Neural progenitor cell (in vitro differentiated cells): Measurements from ENCODE around the gene TMX1. TPM values are rescaled to one million over a fixed set of nuclear protein-coding genes. Genes with fewer than 3 reads are reported as not detected.

Experiments used
- DNase-seq: peaks from one replicate; pipeline ENCODE4 v3.0.0-alpha.2; 2016; ENCODE audit warnings: low spot score
- H2AFZ ChIP-seq: fragments of 200-600 bp; sonication (generic); replicated peaks from 2 replicates; pipeline ENCODE4 v1.6.1; 2016; ENCODE audit warnings: antibody characterized with exemption
- H3F3A ChIP-seq: fragments of 200-600 bp; sonication (generic); 2 replicates; pipeline ENCODE4 v1.6.1; 2016; ENCODE audit warnings: antibody characterized with exemption, low read depth
- H3K27ac ChIP-seq: fragments of 200-600 bp; sonication (generic); 2 replicates; pipeline ENCODE4 v1.5.1; 2016; ENCODE audit warnings: mild to moderate bottlenecking
- H3K27me3 ChIP-seq: fragments of 200-600 bp; sonication (generic); 2 replicates; pipeline ENCODE4 v1.6.1; 2016; ENCODE audit warnings: mild to moderate bottlenecking, moderate library complexity
- H3K36me3 ChIP-seq: fragments of 200-600 bp; sonication (generic); 2 replicates; pipeline ENCODE4 v1.5.1; 2016
- H3K4me1 ChIP-seq: fragments of 200-600 bp; sonication (generic); 2 replicates; pipeline ENCODE4 v1.6.1; 2016; ENCODE audit warnings: mixed run types
- H3K4me2 ChIP-seq: fragments of 200-600 bp; sonication (generic); 2 replicates; pipeline ENCODE4 v1.6.1; 2016
- H3K4me3 ChIP-seq: fragments of 200-600 bp; sonication (generic); 2 replicates; pipeline ENCODE4 v1.5.1; 2016
- H3K79me2 ChIP-seq: fragments of 200-600 bp; sonication (generic); 2 replicates; pipeline ENCODE4 v1.6.1; 2016; ENCODE audit warnings: low read depth
- H3K9ac ChIP-seq: fragments of 200-600 bp; sonication (generic); 2 replicates; pipeline ENCODE4 v1.6.1; 2016
- H3K9me3 ChIP-seq: fragments of 200-600 bp; sonication (generic); 2 replicates; pipeline ENCODE4 v1.5.1; 2016; ENCODE audit warnings: low read depth
- H4K20me1 ChIP-seq: fragments of 200-600 bp; sonication (generic); 2 replicates; pipeline ENCODE4 v1.6.1; 2016; ENCODE audit warnings: low read depth
- H3K27ac Mint-ChIP-seq: 3 replicates; pipeline ENCODE4 v1.8.0; 2021; ENCODE audit warnings: mixed read lengths
- H3K27me3 Mint-ChIP-seq: 2 replicates; pipeline ENCODE4 v1.8.0; 2022; ENCODE audit warnings: low read depth, mild to moderate bottlenecking, inconsistent platforms, moderate library complexity, mixed read lengths; ENCODE audit not compliant: insufficient read depth
- H3K36me3 Mint-ChIP-seq: 3 replicates; pipeline ENCODE4 v1.8.0; 2021; ENCODE audit warnings: mixed read lengths
- H3K4me1 Mint-ChIP-seq: 3 replicates; pipeline ENCODE4 v1.8.0; 2021; ENCODE audit warnings: mixed read lengths
- H3K4me3 Mint-ChIP-seq: 3 replicates; pipeline ENCODE4 v1.8.0; 2021; ENCODE audit warnings: mild to moderate bottlenecking, moderate library complexity, mixed read lengths
- H3K9me3 Mint-ChIP-seq: 3 replicates; pipeline ENCODE4 v1.8.0; 2020; ENCODE audit warnings: mixed read lengths
- EZH2 ChIP-seq: fragments of 200-600 bp; sonication (generic); IDR thresholded peaks from 2 replicates; pipeline ENCODE4 v1.6.1; 2017; ENCODE audit warnings: antibody characterized with exemption, mild to moderate bottlenecking, moderate library complexity
- EZH2phosphoT487 ChIP-seq: fragments of 200-600 bp; sonication (generic); IDR thresholded peaks from 2 replicates; pipeline ENCODE4 v1.6.1; 2017; ENCODE audit warnings: antibody characterized with exemption
- total RNA-seq: library from RNA; depleted of rRNA; stranded (reverse); fragments of >200 nt; gene quantifications from 2 replicates; pipeline ENCODE4 v1.2.3, GENCODE V29; 2015; ENCODE audit warnings: low replicate concordance
- TF ChIP-seq, protein P1 (sequence below): fragments of 200-600 bp; sonication (generic); IDR thresholded peaks from 2 replicates; pipeline ENCODE4 v1.5.1; 2017; ENCODE audit warnings: antibody characterized with exemption, mild to moderate bottlenecking

Gene TMX1
- total RNA-seq, 1 donor from 2014 or later = 96.4 TPM

DNA sequence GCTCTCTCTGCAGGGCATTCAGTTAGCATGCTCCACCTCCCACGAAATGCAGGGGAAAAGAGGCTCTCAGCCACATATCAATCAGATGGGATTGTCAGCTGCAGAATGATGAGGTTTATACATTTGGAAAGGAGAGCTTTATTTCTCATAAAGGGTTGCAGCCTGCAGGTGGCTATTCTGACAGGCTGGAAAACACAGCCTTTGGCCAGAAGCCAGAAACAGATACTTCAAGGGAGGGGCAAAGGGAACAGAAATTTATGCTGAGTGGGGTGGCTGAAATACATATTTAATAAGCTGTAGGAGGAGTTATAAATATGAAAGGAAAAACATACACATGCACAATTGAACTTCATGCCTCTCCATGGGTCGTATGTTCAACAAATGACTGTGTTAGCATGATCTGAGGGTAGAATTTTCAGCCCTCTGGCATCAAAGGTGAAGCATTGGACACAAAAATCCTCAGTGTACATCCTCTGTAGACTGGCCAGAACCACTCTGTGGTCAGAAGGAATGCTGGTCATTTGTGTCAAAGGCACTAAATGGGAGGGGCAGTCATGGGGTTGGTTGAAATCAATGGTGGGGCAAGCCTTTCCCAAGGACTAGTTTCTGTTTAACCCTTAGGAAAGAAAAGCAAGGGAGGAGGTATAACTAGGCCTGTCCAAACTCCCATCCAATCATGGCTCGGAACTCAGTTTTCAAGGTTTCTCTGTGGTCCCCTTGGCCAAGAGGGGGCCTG is 62.4 kb downstream of the TMX1 start:
- H3K27me3 ChIP-seq = no peaks in the 10 kb centered on the region
- no peaks in the 10 kb centered on the region for H3K79me2 ChIP-seq
- no peaks in the 10 kb centered on the region for H3K9me3 Mint-ChIP-seq
- H3K27ac ChIP-seq = no peak overlapping the region
- H3K4me3 ChIP-seq = no peak overlapping the region
- H3K9ac ChIP-seq = no peak overlapping the region
- H3K36me3 Mint-ChIP-seq = no peaks in the 10 kb centered on the region
- H3K36me3 ChIP-seq = no peaks in the 10 kb centered on the region
- no peak overlapping the region for H3K4me3 Mint-ChIP-seq
- peaks cover 31% of the 10 kb centered on the region for H3K4me1 Mint-ChIP-seq
- H3F3A ChIP-seq = no peaks in the 10 kb centered on the region
- no peak overlapping the region for H3K27ac Mint-ChIP-seq
- H4K20me1 ChIP-seq = no peaks in the 10 kb centered on the region
- H3K4me2 ChIP-seq = no peak overlapping the region
- no peak for TF ChIP-seq EZH2
- no peak for TF ChIP-seq EZH2phosphoT487
- TF ChIP-seq, protein P1, sequence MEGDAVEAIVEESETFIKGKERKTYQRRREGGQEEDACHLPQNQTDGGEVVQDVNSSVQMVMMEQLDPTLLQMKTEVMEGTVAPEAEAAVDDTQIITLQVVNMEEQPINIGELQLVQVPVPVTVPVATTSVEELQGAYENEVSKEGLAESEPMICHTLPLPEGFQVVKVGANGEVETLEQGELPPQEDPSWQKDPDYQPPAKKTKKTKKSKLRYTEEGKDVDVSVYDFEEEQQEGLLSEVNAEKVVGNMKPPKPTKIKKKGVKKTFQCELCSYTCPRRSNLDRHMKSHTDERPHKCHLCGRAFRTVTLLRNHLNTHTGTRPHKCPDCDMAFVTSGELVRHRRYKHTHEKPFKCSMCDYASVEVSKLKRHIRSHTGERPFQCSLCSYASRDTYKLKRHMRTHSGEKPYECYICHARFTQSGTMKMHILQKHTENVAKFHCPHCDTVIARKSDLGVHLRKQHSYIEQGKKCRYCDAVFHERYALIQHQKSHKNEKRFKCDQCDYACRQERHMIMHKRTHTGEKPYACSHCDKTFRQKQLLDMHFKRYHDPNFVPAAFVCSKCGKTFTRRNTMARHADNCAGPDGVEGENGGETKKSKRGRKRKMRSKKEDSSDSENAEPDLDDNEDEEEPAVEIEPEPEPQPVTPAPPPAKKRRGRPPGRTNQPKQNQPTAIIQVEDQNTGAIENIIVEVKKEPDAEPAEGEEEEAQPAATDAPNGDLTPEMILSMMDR = no peak
- H3K27me3 Mint-ChIP-seq = peaks cover 2% of the 10 kb centered on the region
- no peak for DNase-seq
- no peak overlapping the region for H2AFZ ChIP-seq
- H3K4me1 ChIP-seq = no peaks in the 10 kb centered on the region
- no peaks in the 10 kb centered on the region for H3K9me3 ChIP-seq

DNA sequence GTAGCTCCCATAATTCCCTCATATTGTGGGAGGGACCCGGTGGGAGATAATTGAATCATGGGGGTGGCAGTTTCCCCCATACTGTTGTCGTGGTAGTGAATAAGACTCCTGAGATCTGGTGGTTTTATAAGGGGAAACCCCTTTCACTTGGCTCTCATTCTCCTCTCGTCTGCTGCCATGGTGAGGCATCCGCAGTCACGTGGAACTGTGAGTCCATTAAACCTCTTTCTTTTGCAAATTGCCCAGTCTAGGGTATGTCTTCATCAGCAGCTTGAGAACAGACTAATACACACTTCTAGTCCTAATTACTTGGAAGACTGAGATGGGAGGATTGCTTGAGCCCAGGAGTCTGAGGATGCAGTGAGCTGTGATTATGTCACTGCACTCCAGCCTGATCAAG is 64.4 kb downstream of the TMX1 start:
- Mint-ChIP-seq H3K4me3 (no peak overlapping the region), H3K9me3 (no peaks in the 10 kb centered on the region), H3K27ac (no peak overlapping the region), H3K36me3 (no peaks in the 10 kb centered on the region), H3K4me1 (peaks cover 31% of the 10 kb centered on the region), H3K27me3 (peaks cover 2% of the 10 kb centered on the region)
- H3F3A ChIP-seq = no peaks in the 10 kb centered on the region
- no peaks in the 10 kb centered on the region for H3K9me3 ChIP-seq
- H4K20me1 ChIP-seq = no peaks in the 10 kb centered on the region
- H3K36me3 ChIP-seq = no peaks in the 10 kb centered on the region
- no peaks in the 10 kb centered on the region for H3K79me2 ChIP-seq
- no peak overlapping the region for H3K4me2 ChIP-seq
- no peak overlapping the region for H2AFZ ChIP-seq
- H3K27ac ChIP-seq = no peak overlapping the region
- no peaks in the 10 kb centered on the region for H3K27me3 ChIP-seq
- H3K4me3 ChIP-seq = no peak overlapping the region
- no peaks in the 10 kb centered on the region for H3K4me1 ChIP-seq
- no peak for DNase-seq
- no peak overlapping the region for H3K9ac ChIP-seq
- TF ChIP-seq EZH2phosphoT487 (no peak), EZH2 (no peak)
- TF ChIP-seq, protein P1 = no peak

DNA sequence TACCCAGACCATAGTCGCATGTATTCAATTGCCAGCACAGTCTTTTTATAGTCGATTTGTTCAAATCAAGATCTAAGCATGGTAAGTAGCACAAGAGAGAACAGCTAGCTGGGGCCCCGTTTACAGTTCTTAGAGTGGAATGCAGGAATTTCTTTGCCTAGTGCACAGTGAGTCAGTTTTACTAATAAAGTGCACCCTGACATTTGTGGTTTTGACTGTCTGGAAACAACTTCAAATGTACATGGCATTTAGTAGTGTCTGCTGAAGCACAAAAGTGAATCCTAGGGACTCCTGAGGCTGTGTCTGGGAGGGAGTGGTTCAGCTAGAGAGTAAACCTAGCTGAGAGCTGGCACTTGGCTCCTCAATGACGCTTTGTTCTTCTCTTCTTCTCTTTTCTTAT is 64.9 kb downstream of the TMX1 start:
- Histone ChIP-seq H3K27me3 (no peaks in the 10 kb centered on the region), H4K20me1 (no peaks in the 10 kb centered on the region), H3K4me3 (no peak overlapping the region), H3K4me2 (no peak overlapping the region), H3K9ac (no peak overlapping the region), H3F3A (no peaks in the 10 kb centered on the region), H3K4me1 (no peaks in the 10 kb centered on the region), H3K79me2 (no peaks in the 10 kb centered on the region), H2AFZ (no peak overlapping the region), H3K27ac (no peak overlapping the region), H3K9me3 (no peaks in the 10 kb centered on the region), H3K36me3 (no peaks in the 10 kb centered on the region)
- Mint-ChIP-seq H3K4me3 (no peak overlapping the region), H3K4me1 (peaks cover 31% of the 10 kb centered on the region), H3K27me3 (peaks cover 2% of the 10 kb centered on the region), H3K27ac (no peak overlapping the region), H3K36me3 (no peaks in the 10 kb centered on the region), H3K9me3 (no peaks in the 10 kb centered on the region)
- no peak for DNase-seq
- TF ChIP-seq, protein P1 = no peak
- no peak for TF ChIP-seq EZH2
- no peak for TF ChIP-seq EZH2phosphoT487
